ENCODE data around the gene DTNA.
"Not testable (repeated sequence)": the region's sequence is repeated elsewhere in the genome, so short reads cannot be mapped to it uniquely, and the experiment has no call there.

Gene DTNA

DNA sequence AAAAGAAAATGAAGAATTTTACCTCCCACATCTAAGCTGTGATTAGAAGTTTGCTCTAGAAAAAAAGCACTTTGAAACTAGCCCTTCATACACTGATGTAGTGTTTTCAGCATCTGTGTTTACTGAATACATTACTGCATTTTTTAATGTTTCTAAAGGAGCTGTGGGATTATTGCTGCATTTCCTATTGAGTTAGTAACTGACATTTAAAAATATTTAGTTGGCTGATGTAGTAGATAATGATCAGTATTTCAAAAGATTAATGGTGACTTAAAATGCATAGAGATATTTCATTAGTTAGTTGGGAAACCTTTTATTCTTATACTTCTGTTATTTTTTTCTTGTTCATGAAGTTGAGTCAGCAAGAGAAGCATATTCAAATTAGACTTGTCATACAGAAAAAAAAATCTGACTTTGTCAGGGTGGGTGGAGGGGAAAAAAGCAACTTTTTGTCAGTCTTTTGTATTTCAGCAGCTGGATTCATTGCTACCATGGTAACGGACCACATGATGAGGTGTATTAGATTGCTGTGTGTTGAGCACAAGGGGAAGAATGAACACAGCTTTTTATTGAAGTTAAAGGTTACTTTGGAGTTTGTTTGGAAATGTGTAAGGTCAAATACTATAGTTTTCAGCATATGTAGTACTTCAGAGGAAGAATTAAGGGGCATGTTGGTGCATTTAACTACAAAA is at the start of gene DTNA:
TSS of gene DTNA (plus strand) at position 549 of the 692 bp plus-strand sequence. CDS start 45,679 bp downstream, outside the sequence.
- DNase-seq (ENCODE audit: low spot score) = no peak

DNA sequence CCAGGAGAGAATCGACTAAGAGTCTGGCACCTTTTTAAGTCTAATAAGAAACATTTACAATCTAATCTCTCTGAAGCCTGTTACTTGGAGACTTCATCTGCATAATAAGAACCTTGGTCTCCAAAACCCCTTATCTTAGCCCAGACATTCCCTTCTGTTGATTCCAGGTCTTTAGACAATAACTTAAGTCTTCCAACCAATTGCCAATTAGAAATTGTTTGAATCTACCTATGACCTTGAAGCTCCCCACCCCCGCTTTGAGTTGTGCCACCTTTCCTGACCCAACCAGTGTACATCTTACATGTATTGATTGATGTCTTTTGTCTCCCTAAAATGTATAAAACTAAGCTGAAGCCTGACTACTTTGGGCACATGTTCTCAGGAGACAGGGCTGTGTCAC is 49.5 kb upstream of the DTNA start:
- DNase-seq (ENCODE audit: low spot score) = no peak

DNA sequence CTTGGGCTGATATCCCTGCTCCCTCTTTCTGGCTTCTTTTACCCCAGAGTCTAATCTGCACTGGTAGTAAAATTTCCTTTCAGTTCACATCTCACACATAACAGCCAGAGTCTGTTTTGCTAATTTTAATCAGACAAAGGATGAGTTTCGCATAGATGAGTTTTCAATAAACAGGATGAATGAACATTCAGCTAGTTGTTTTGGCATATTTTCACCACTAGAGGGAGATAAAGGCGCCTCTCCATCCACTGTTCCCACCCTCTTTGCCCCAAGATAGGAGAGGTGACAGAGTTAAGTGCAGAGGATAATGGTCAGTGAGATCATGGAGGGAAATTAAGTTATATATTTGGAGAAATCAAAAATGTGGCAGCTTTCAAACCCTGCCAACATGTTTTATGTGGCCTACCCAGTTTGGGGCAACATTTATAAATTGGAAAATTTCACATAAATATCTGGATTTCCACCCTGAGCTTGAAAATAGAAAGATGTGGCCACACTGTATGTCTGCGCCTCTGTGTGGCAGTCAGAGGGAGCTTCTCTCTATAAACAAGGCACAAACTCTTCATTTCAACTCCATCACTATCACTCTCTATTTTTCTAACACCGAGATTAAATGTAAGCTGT is 48.5 kb upstream of the DTNA start:
- DNase-seq (ENCODE audit: low spot score) = peak; percentile 16

DNA sequence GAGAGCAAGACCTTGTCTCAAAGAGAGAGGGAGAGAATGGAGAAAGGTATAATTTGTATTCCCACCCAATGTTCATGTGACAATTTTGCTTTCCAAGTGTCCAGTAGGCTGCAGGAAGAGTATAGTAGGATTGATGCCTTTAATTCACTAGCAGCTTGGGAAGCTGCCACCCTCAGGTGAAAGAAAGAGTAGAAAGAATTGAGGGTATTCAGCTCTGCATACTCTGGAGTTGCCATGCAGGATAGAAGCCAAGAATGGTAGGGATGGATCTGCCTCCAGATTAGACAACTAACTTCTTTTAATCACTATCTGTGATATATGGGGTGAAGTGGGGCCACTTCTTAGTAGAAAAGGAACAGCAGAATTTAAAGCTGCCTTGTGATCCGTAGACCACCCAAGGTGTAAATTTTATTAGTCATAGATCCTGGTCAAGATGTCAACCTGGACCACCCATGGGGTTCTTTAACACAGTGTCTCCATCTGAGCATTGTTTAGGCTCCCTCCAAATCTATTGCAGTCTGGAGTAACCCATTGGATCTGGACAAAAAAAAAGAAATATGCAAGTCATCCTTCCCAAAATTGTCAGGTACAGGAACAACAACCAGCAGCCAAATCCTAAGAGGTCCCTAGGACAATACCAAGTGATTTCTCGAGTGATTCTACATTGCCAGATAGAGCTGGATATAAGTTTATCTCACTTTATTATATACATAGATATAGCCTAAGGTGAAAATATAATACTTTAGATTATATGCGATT is 33.1 kb upstream of the DTNA start:
- DNase-seq (ENCODE audit: low spot score) = no peak

DNA sequence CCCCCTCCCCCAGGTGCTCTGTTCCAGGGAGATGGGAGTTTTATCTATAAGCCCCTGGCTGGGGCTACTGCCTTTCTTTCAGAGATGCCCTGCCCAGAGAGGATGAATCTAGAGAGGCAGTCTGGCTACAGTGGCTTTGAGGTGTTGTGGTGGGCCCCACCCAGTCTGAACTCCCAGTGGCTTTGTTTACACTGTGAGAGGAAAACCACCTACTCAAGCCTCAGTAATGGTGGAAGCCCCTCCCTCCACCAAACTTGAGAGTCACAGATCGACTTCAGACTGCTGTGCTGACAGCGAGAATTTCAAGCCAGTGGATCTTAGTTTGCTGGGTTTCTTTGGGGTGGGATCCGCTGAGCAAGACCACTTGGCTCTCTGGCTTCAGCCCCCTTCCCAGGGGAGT is 20.3 kb upstream of the DTNA start:
- DNase-seq (ENCODE audit: low spot score) = not testable (repeated sequence)

DNA sequence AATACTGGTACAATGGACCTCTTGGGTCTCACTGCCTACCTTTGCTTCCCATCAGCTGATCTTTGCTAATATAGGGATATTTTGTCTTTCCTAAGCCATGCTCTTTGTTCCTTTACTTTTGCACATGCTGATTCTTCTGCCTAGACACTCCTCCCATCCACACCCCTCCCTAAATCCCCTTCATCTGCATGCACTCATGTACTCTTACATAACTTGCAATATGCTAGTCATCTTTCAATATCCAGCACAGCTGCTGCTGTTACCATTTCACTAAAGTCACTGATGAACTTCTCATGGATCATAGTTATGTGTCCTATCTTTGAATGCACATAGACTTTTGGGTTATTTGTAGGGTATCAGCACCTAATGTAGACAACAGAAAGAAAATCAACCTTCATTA is 18.5 kb upstream of the DTNA start:
- DNase-seq (ENCODE audit: low spot score) = no peak

DNA sequence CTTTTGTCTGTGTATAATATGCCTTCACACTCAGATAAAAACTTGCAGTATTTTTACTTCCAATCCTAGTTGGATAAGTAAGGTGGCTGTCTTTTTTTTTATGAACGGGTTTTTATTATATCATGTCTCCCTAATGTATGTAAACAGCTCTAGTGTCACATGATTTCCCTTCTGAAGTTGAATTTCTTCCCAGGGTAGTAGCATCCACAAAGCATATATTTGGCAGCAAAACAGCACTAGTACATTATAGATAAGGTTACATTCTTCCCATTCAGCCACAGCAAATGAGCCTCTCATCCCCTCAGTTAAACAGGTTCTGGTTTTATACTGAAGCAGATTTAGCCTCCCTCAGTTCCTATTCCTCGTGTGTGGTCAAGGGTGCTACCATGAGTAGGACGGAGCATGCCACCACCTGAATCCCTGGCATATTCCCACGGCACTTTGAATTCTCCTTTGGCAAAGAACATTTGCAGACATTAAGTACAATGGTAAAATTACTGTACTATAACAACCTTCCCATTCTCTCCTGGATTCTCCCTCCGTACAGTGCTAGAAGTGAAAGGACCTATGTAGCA is 15.4 kb upstream of the DTNA start:
- no peak for DNase-seq (ENCODE audit: low spot score)

DNA sequence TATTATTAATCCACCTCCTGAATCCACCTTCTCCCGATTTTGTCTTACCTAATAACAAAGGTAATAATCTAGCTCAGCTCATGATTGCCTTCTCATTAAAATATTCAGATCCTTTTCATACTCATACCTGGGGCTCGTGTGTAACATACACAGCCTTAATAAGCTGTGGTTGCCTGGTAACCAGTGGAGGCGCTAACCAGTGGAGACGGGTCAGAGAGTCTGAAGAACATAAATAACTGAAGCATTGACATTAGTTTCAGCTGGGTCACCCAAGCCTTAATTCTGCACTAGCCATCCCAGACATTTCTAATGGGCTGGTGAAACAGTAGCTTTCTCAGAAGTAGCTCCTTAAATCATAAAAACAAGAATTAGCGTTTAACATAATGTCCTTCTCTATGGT is 14.8 kb upstream of the DTNA start:
- DNase-seq (ENCODE audit: low spot score) = no peak

DNA sequence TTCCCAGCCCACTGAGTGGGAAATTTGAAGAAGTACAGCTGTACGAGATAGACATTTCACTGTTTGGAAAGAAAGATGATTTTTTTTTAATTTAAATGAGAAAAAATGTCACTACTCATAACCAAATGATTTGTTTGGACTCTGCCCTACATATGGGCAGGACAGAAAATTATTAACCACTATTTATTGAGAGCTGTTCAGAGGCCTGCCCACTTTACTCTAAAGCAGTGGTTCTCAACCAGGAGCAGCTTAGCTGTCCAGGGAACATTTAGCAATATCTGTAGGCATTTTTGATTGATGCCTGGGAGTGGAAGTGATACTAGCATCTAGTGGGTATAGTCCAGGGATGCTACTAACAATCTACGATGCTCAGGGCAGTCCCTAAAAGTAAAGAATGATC is 13.4 kb upstream of the DTNA start:
- DNase-seq (ENCODE audit: low spot score) = no peak

DNA sequence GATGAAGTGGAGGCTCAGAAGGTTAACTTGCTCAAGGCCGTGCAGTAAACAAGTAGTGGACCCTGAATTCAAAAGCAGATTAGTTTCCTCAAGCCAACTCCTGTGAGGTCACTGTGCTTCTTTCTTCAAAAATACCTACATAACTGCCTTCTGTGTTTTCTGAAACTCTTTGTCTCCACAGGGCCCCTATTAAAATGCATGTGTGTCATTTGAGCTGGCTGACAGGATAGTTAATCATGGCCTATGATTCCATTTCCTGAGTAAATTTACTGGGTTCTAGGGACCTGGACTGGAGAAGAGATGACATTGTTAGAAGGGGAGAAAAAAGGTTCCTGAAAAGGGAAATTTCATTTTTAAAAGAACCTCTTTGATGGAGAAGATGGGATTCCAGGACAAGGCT is 12.9 kb upstream of the DTNA start:
- DNase-seq (ENCODE audit: low spot score) = no peak

DNA sequence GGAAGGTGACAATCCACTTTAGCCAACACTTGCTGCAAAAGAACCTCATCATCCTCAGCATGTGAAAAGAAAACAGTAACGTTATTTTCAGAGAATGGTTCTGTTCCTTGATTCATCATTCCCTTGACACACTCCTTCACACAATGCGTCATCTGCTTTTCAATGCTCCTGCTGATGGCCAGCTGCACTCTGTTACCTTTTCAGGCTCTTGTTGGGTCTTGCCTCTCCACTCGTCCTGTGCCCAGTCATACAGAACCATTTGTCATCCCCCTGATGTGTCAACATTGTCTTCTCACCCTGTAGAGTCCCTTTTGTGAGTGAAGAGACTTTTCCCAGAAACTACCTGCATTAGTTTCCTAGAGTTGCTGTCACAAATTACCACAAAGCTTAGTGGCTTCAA is 12.2 kb upstream of the DTNA start:
- no peak for DNase-seq (ENCODE audit: low spot score)

DNA sequence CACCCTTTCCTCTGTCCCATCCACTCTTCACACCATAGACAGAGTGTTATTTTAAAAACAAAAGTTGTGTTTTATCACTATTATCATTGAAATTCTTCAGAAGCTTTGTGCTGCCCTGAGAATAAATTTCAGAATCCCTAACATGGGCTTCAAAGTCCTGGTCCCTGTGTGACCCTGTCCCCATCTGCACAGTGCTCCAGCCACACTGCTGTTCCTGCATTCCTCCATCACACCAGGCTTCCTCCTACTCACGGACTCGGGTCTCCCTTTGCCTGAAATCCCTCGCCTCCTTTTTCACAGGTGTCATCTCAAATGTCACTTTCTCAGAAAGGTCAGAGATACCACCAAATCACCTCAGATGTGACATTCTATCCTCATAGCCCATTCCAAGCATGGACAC is 8.2 kb upstream of the DTNA start:
- no peak for DNase-seq (ENCODE audit: low spot score)

DNA sequence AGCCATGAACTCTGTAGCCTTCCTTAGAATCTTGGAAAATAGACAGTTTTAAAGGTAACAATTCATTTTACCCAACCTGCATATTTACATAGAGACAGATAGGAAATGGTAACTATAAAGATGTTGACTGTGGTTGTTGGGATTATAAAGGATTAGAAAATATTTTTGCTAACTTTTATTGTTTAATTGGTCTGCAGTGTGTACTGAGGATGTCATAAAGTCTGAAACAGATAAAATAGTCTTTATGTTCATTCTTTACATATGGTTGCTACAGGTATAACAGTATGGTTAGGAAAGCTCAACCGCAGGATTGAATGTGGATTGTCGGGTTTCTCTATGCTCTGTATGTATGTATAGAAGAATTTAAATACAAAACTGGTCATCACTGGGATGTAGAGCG is 7.3 kb upstream of the DTNA start:
- no peak for DNase-seq (ENCODE audit: low spot score)

DNA sequence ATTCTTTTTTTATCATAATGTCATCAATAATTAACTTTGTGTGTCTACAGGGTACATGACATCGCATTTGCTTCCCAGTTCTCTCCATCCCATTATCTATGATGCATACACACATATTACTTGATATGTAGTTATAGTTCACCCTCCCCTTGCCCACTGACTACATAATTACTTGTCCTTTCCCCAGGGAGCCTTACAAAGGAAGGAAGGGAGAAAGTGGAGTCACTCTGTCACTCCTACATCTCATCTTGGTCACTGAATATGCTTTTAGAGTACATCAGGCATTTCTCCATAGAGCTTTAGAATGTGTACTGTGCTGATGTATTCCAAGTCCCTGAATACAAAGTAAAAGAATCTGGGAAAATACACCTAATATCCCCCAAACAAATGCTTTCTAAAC is 6.0 kb upstream of the DTNA start:
- DNase-seq (ENCODE audit: low spot score) = no peak

DNA sequence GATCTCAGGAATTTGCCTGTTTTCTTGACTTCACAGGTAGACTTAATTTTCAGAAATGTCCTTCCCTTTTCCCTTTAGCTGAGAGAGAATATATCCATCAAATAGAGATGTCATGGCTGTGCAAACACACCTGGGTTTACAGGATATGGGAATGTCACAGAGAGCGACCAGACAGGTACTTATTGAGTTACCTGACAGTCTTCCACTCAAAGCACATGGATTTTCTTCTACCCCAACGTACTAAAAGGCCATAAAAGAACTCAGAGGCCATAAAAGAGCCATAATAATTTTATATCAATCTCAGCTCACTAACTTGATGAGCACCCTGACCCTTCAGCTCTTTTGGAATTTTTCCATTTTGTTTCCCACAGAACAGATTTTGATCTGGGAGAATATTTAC is 5.3 kb upstream of the DTNA start:
- no peak for DNase-seq (ENCODE audit: low spot score)

DNA sequence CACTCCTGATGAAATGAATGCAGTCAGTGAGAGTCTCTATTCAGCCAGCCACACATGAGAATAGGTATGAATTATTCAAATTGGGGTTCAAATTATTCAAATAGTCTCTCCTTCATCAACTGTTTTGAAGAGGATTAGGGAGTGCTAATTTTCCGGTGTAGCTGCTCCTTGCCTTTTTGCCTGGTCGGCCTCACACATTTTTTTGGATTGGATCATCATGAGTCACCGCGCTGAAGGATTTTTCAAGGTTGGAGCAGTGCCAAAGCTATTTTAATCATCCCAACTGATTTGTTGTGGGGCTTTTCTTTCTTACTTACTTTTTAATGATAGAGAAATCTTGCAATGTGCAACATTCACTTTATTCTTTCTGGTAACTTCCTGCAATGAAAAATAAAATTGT is 2.4 kb upstream of the DTNA start:
- no peak for DNase-seq (ENCODE audit: low spot score)

DNA sequence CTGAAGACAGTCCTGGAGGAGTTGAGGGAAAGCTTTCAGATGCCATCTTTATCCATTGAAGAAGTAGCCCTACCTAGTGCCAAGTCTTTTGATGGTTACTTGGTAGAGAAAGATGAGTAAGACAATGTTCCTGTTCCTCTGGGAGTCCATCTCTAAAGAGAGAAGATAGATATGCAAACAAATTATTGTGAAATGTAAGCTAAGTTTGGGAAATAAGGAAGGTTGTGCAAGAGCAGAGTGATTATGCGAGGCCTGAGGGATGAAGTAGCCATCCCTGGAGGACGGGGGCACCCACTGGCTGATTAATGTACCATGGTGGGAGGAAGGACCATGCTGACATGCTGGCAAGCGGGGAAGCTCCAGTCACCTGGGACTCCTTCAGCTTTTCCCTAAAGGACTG is 994 bp upstream of the DTNA start:
- no peak for DNase-seq (ENCODE audit: low spot score)

DNA sequence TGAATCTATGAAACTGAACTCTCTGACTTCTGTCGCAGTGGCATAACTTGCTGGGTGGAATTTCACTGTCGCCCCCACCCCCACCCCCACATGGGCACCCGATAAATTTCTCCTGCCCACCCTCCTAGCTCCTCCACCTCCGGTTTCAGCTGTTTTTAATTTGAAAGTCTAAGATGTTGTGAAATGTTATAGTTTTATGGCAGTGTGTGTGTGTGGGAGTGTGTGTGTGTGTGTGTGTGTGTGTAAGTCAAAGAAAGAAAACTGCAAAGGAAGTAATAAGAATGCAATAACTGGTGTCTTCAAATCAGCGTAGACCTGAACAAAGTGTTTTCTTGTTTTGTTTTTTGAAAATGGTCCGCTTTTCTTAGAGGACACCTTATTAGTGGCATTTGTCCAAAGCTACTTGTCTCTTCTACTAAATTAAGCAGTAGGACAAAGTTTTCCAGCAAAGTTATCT is 388 bp downstream of the DTNA start:
- no peak for DNase-seq (ENCODE audit: low spot score)

DNA sequence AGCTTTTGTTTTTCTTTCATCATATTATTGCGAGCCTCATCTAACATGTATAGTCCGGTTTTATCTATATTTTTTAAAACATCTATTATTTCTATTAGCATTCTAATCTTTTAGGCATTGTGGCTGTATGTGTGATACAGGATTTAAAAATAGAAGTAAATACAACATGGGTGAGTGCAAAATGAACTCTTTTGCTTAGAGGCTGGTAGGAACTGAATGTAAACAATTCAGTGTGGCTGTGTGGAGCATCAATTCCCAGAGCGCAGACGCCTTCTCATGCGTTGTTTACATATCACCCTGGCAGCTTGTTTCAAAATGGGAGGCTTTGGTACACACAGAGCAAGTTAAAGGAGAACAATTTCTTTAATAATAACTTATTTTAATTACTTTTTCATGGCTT is 836 bp downstream of the DTNA start:
- no peak for DNase-seq (ENCODE audit: low spot score)

DNA sequence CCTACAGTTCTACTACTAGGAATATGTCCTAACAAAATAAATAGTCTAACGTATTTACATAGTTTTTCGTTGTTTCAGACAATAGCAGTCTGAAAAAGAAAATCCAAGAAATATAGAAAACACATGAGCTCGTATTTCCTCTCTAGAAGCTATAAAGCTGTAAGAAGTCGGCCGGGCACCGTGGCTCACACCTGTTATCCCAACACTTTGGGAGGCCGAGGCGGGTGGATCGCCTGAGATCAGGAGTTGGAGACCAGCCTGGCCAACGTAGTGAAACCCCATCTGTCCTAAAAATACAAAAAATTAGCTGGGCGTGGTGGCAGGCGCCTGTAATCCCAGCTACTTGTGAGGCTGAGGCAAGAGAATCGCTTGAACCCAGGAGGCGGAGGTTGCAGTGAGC is 6.0 kb downstream of the DTNA start:
- not testable (repeated sequence) for DNase-seq (ENCODE audit: low spot score)

DNA sequence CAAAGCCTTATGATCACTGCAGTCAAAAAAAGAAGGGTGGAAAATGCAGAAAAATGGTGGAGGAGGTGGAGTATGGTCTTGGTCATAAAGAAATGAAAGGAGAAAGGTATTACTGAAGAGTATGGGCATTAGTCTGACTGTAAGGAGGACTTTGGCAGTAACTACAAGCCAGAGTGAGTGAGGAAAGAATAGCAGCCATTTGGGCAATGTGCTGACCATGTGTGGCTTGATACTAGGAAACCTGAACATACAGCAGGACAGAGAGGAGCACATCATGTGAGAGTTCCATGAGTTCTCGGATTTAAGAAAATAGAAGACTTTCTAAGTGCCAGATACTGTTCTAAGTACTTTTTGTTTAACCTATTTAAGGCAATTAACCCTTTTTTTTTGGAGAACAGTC is 8.5 kb downstream of the DTNA start:
- no peak for DNase-seq (ENCODE audit: low spot score)

DNA sequence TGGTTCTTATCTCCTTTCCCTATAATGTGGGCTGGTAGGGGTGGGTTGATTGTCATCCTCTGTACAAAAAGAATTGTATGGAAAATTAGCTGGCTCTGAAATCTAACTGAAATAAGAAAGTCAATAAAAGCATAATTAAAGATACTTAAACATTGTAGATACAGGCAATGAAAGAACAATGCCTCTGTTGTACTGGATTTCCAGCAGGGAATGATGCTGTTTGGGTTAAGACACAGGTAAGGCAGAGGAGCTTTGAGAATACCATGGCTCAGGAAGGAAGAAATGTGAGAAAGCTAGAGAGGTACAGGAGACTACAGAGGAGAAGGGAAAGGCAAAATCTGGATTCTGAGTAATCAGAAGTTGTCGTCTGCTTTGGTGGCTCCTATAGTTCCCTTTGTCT is 10.1 kb downstream of the DTNA start:
- no peak for DNase-seq (ENCODE audit: low spot score)

DNA sequence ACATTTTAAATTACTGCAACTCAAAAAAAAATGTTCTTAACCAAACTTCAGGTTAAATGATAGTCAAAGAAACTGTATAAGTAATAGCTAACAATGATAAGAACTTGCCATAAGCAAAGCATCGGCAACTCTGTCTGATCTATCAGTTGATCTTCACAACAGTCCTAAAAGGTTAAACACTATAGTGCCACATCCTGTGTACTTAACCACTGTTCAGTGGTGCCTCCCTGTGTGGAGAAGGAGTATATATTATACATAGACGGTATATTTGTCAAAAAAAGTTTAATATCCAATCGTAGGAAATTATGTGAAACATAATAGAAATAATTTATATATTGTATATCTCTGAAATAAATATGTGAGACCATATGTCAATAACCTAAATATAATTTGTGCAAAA is 13.0 kb downstream of the DTNA start:
- DNase-seq (ENCODE audit: low spot score) = no peak

All from CD4-positive, alpha-beta T cell treated with Interleukin-15 for 4 hours (primary cell).